SU-DHL-6 (cell line): Measurements from ENCODE around the gene DNAAF5.

Experiments used
- CTCF ChIP-seq: fragments of 200-600 bp; sonication (generic); IDR thresholded peaks from one replicate; pipeline ENCODE4 v1.5.1; 2017; ENCODE audit warnings: antibody characterized with exemption, mild to moderate bottlenecking, low read length, moderate library complexity; ENCODE audit not compliant: insufficient read depth, poor library complexity, severe bottlenecking
- EZH2phosphoT487 ChIP-seq: fragments of 200-600 bp; sonication (generic), shearing (Covaris generic); conservative IDR thresholded peaks from 2 replicates; pipeline ENCODE4 v1.6.1; 2018; ENCODE audit warnings: mild to moderate bottlenecking, antibody characterized with exemption, low read length, moderate library complexity, mixed read lengths

DNA sequence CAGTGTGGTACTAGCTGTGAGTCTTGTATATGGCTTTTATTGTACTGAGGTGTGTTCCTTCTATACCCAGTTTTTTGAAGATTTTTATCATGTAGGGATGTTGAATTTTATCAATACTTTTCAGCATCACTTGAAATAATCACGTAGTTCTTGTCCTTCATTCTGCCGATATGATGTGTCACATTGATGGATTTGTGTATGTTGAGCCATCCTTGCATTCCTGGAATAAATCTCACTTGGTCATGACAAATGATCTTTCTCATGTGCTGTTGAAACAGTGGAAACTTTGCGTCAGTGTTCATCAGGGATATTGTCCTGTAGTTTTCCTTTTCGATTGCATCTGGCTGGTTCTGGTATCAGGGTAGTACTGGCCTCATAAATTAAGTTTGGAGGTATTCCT is 7.7 kb downstream of the DNAAF5 start:
- TF ChIP-seq EZH2phosphoT487: no peak
- TF ChIP-seq CTCF: no peak
